Measurements from ENCODE around the gene CTNNBIP1.
A peak's percentile ranks its signal among the peaks of the same experiment; 100 is the strongest.

CTNNBIP1 gene

DNA sequence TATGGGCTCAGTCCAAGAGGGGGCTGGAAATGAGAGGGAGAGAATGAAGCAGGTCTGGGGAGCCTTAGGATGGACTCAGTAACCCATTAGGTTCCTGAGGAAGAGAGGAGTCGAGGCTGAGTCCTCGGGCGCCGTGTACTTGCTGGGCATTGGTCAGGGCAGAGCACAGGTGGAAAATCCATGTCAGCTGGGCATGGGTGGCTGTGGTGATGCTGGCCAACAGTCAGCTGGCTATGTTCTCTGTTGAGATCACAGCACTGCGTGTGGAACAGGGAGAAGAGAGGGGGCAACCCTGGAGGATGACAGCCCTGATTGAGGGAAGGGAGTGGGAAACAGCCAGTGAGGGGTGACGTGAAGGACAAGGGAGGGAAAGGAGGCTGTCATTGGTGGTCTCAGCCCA lies 43.2 kb downstream of the CTNNBIP1 start:
- no peak for TF ChIP-seq SPI1 (IDR thresholded peaks at IDR 0.05; ENCODE audit: low read depth, low read length)
- no peak for TF ChIP-seq POLR2AphosphoS5 (IDR thresholded peaks at IDR 0.05; ENCODE audit: low read depth, low read length)
- TF ChIP-seq POLR2A (IDR thresholded peaks at IDR 0.05; ENCODE audit: low read depth, low read length) = no peak
- no peak for TF ChIP-seq TAF1 (IDR thresholded peaks at IDR 0.05; ENCODE audit: low read depth, low read length)
- no peak for TF ChIP-seq PAX5 (IDR thresholded peaks at IDR 0.05; ENCODE audit: insufficient read depth, low read length, severe bottlenecking)
- TF ChIP-seq POU2F2 (IDR thresholded peaks at IDR 0.05; ENCODE audit: low read depth, low read length) = no peak
- DNase-seq (ENCODE audit: insufficient read length, low spot score) (no peak), FAIRE-seq (peak; percentile 5)

GRCh38 chr1:9865724-9866123 lies 44.3 kb downstream of the CTNNBIP1 start:
- DNase-seq (ENCODE audit: insufficient read length, low spot score) = no peak
- FAIRE-seq = peak; percentile 60
- TF ChIP-seq SPI1 (IDR thresholded peaks at IDR 0.05; ENCODE audit: low read depth, low read length) (no peak), POLR2A (IDR thresholded peaks at IDR 0.05; ENCODE audit: low read depth, low read length) (no peak), PAX5 (IDR thresholded peaks at IDR 0.05; ENCODE audit: insufficient read depth, low read length, severe bottlenecking) (no peak), TAF1 (IDR thresholded peaks at IDR 0.05; ENCODE audit: low read depth, low read length) (no peak), POU2F2 (IDR thresholded peaks at IDR 0.05; ENCODE audit: low read depth, low read length) (no peak), POLR2AphosphoS5 (IDR thresholded peaks at IDR 0.05; ENCODE audit: low read depth, low read length) (no peak)

DNA sequence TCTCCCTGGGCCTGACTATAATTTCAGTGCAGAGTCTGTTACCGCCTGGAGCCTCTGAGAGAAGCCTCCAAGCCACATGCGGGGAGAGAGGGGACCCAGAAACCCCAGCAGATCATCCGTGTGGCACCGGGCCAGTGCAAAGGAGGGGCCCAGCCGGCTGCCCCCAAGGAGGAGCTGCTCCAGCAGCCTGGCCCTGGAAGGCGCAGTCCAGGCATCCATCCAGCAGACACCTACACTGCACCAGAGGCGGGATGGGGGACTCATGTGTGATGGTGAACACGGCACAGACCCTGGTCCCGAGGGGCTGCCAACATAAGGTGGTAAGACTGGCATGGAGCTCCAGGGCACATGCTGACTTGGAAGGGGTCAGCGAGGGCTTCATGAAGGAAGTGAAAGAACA lies 46.7 kb downstream of the CTNNBIP1 start:
- FAIRE-seq = no peak

GRCh38 chr1:9861360-9861759 lies 48.7 kb downstream of the CTNNBIP1 start:
- peak; percentile 35 for FAIRE-seq
- DNase-seq (ENCODE audit: insufficient read length, low spot score) = no peak
- TF ChIP-seq POLR2AphosphoS5 (IDR thresholded peaks at IDR 0.05; ENCODE audit: low read depth, low read length) (no peak), POU2F2 (IDR thresholded peaks at IDR 0.05; ENCODE audit: low read depth, low read length) (no peak)

More for the DNA sequence above, 46.7 kb downstream of the CTNNBIP1 start:
- TF ChIP-seq SPI1 (IDR thresholded peaks at IDR 0.05; ENCODE audit: low read depth, low read length) (0 out of 2 replicates have a peak, but pooled peaks have one; percentile 28), POLR2AphosphoS5 (IDR thresholded peaks at IDR 0.05; ENCODE audit: low read depth, low read length) (no peak)
- no peak for DNase-seq (ENCODE audit: insufficient read length, low spot score)

GRCh38 chr1:9860887-9861286 lies 49.2 kb downstream of the CTNNBIP1 start:
- DNase-seq (ENCODE audit: insufficient read length, low spot score) = no peak
- TF ChIP-seq SPI1 (IDR thresholded peaks at IDR 0.05; ENCODE audit: low read depth, low read length) (no peak), PAX5 (IDR thresholded peaks at IDR 0.05; ENCODE audit: insufficient read depth, low read length, severe bottlenecking) (no peak), POLR2AphosphoS5 (IDR thresholded peaks at IDR 0.05; ENCODE audit: low read depth, low read length) (no peak), POU2F2 (IDR thresholded peaks at IDR 0.05; ENCODE audit: low read depth, low read length) (no peak), TAF1 (IDR thresholded peaks at IDR 0.05; ENCODE audit: low read depth, low read length) (no peak), POLR2A (IDR thresholded peaks at IDR 0.05; ENCODE audit: low read depth, low read length) (no peak)
- peak; percentile 38 for FAIRE-seq

DNA sequence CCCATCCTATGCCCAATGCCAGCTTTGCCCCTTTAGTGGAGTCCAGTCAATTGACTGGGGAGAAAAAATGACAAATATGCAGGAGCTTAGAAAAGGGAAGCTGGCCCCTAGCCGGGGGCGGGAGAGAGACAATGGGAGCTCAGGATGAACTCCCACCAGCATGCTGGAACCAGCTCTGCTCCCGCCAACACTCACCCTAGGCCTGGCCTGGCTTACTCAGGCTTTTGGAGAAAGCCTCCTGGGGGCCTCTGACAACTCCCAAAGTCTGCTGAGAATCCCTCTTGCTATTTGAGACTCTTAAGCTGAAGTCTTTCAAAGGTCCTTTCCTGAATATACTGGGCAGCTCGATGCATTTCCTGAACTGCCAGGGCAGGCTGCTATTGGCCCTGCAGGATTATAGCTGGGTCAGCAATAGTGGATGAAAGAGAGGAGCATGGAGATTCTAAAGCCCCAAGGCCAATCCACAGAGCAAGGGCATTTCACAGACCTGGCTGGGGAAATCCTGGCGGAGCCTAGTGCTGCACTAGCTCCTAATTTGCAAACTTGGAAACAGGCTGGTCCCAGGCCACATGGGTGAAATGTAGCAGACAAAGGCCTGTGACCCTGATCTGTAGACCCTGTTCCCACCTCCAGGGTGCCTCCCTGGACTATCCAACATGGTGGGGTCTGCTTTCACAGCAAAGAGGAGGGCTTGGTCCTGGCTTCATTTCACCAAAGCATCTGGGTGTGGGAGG lies 50.6 kb downstream of the CTNNBIP1 start:
- DNase-seq (ENCODE audit: insufficient read length, low spot score) (no peak), FAIRE-seq (no peak)
- TF ChIP-seq TAF1 (IDR thresholded peaks at IDR 0.05; ENCODE audit: low read depth, low read length) (no peak), POLR2AphosphoS5 (IDR thresholded peaks at IDR 0.05; ENCODE audit: low read depth, low read length) (no peak), POU2F2 (IDR thresholded peaks at IDR 0.05; ENCODE audit: low read depth, low read length) (no peak), POLR2A (IDR thresholded peaks at IDR 0.05; ENCODE audit: low read depth, low read length) (no peak), SPI1 (IDR thresholded peaks at IDR 0.05; ENCODE audit: low read depth, low read length) (no peak), PAX5 (IDR thresholded peaks at IDR 0.05; ENCODE audit: insufficient read depth, low read length, severe bottlenecking) (no peak)

DNA sequence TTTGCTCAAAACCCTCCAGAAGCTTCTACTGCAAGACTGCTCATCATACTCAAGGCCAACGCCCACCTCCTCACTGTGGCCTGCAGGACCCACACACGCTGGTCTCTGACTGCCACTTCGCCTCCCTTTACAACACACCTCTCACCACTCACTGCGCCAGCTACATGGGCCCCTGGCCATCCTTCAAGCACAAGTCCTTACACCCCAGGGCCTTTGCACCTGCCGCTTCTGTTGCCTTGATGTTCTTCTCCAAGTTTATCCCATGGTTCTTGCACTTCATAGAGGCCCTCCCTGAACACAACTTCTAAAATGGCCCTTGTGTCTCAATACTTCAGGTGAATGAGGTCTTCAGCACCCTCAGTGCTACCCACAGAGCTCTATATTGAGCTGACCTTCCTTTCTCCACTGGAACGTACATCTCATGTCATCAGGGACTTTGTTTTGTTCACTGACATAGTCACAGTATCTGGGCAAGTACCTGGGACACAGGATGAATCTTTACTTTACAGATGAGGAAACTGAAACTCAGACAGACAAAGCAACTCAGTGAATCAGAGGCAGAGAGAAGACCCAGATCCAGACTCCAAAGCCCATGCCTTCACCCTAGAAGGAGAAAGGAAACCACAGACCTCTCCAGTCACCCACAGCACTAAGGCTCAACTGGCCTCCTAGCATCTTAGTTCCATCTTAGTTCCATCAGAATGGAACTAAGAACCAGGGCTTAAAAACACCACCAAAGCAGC lies 51.6 kb downstream of the CTNNBIP1 start:
- FAIRE-seq (peak; percentile 79), DNase-seq (ENCODE audit: insufficient read length, low spot score) (no peak)
- no peak for TF ChIP-seq SPI1 (IDR thresholded peaks at IDR 0.05; ENCODE audit: low read depth, low read length)

- DNase-seq (ENCODE audit: insufficient read length, low spot score) (no peak), FAIRE-seq (peak; percentile 16)
- TF ChIP-seq POLR2A (IDR thresholded peaks at IDR 0.05; ENCODE audit: low read depth, low read length) = no peak
- no peak for TF ChIP-seq POU2F2 (IDR thresholded peaks at IDR 0.05; ENCODE audit: low read depth, low read length)
- TF ChIP-seq PAX5 (IDR thresholded peaks at IDR 0.05; ENCODE audit: insufficient read depth, low read length, severe bottlenecking) = no peak
- no peak for TF ChIP-seq TAF1 (IDR thresholded peaks at IDR 0.05; ENCODE audit: low read depth, low read length)
- TF ChIP-seq POLR2AphosphoS5 (IDR thresholded peaks at IDR 0.05; ENCODE audit: low read depth, low read length) = no peak
- no peak for TF ChIP-seq SPI1 (IDR thresholded peaks at IDR 0.05; ENCODE audit: low read depth, low read length)
Measured at GRCh38 chr1:9855186-9855585, 54.9 kb downstream of the CTNNBIP1 start.

GRCh38 chr1:9853249-9853595 lies 56.8 kb downstream of the CTNNBIP1 start:
- TF ChIP-seq POLR2A (IDR thresholded peaks at IDR 0.05; ENCODE audit: low read depth, low read length) (no peak), POU2F2 (IDR thresholded peaks at IDR 0.05; ENCODE audit: low read depth, low read length) (no peak), PAX5 (IDR thresholded peaks at IDR 0.05; ENCODE audit: insufficient read depth, low read length, severe bottlenecking) (no peak), POLR2AphosphoS5 (IDR thresholded peaks at IDR 0.05; ENCODE audit: low read depth, low read length) (no peak), SPI1 (IDR thresholded peaks at IDR 0.05; ENCODE audit: low read depth, low read length) (no peak), TAF1 (IDR thresholded peaks at IDR 0.05; ENCODE audit: low read depth, low read length) (no peak)
- DNase-seq (ENCODE audit: insufficient read length, low spot score) (no peak), FAIRE-seq (no peak)
